Endometrium (tissue), 2 donors: ENCODE data around the gene UCN.
A peak's percentile ranks its signal among the peaks of the same experiment; 100 is the strongest.
"Not testable (repeated sequence)": the region's sequence is repeated elsewhere in the genome, so short reads cannot be mapped to it uniquely, and the experiment has no call there.

Experiments used
- FAIRE-seq: peaks from 2 replicates; lab custom pipeline; 2012; peaks lifted over from hg19 to GRCh38; lab: Jason Lieb, UNC
- donor health status: control.
- donor health status: control.

UCN gene, protein sequence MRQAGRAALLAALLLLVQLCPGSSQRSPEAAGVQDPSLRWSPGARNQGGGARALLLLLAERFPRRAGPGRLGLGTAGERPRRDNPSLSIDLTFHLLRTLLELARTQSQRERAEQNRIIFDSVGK

DNA sequence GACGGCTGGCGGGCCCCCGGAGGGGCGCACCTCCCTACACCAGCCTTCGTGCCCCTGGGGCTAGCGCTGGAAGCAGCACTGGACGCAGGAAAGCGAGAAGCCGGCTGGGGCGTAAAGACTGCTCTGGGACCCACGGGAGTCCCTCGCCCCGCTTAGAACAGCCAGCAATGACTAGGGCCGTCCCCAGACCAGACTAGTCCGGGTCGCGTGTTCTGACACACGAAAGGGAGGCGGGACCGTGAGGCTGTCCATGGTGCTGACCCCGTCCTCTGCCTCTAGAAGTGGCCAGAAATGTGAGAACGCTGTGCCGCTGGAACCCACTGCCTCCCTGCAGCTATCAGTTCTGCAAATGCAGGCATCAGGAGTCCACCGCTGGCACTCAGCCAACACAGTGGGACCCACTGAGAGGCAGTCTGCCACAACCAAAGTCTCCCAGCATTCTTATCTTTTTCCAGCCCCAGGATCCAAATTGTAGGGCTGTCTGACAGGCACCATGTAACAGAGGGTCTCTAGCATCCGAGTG is at the start of gene UCN:
Gene UCN, minus strand, starts transcription at position 87 of the 523 bp plus-strand sequence. CDS start 550 bp downstream, outside the sequence.
- FAIRE-seq = no peak

DNA sequence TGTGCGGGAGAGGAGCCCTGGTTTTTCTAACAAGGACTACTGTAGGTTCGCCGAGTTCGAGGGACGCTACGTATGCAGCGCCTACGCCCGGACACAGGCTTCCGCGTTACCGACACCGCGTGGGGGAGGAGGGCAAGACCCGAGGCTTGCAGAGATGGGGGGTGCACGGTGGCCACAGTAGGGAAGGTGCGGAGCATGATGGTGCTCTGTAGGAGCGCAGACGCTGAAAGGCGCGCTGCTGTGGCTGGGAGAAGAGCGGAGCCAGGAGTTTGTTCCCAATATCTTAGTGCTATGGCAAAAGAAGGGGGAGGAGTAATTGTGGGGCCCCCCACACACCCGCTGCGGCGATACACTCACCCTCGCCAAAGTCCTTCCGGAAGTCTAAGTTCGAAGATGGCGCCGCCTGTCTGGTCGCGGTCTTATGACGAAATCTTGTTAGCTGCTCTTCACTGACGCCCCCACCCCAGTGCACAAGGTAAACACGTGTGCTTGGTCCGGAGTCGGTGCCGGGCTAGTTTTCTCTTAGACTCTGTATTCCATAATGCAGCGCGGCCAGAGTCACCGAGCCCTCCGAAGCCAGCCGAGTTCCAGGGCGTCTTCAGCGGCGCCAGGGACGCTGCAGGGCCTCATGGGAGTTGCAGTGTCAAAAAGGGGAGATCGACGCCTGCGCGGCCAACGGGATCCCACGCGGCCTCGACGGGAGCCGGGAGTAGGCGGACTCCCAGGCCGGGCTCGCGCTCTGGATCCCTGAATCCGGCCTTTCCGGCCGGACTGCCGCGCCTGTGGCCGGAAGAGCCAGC is 48.3 kb upstream of the UCN start, which contains the start of gene GTF3C2:
Gene GTF3C2, minus strand, starts transcription at position 383 of the 800 bp plus-strand sequence. CDS start 13,210 bp downstream, outside the sequence.
- peak; percentile 21 for FAIRE-seq

DNA sequence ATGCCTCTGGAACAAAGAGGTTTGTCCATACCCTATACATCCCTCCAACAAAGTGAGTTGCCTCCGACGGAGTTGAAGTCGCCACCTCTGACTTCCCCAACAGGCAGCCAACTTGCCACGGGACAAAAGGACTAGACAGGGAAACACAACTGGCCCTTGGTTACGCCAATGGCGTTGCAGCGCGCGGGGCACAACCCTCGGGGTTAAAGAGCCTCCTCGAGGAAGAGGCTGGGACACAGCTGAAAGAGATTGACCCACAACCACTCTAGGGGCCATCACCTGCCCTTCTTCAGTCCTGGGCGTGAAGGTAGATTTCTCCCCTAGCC is 47.8 kb upstream of the UCN start:
- no peak for FAIRE-seq

DNA sequence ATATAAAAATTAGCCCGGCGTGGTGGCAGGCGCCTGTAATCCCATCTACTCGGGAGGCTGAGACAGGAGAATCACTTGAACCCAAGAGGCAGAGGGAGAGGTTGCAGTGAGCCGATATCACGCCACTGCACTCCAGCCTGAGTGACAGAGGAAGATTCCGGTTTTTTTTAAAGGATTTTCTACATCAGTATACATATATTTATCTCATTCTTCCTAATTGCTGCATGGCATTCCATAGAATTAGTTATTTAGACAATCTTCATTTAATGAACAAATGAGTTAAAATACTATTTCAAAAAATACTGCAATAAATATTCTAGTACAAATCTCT is 46.3 kb upstream of the UCN start:
- no peak for FAIRE-seq

DNA sequence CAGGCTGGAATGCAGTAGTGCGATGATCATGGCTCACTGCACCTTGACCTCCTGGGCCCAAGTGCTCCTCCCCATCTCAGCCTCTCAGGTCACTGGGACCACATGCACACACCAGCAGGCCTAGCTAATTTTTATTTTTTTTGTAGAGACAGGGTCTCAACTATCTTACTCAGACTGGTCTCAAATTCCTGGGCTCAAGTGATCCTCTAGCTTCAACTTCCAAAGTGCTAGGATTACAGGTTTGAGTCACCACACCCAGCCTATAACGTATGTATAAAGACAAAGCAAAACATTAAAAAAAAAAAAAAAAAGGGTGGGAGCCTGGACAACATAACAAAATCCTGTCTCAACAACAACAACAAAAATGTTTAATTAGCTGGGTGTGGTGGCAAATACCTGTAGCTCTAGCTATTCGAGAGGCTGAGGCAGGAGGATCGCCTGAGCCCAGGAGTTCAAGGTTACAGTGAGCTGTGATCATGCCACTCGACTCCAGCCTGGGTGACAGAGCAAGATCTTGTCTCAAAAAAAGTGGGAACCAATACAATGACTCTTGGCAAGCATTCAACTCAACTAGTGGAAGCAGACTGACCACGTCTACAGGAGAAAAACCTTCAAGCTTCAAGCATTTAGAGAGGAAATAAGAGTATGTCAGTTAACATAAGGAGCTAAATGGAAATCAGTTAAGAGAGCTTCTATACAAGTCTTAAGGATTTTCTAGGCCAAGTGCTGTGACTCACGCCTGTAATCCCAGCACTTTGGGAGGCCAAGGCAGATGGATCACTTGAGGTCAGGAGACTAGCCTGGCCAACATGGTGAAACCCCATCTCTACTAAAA is 45.7 kb upstream of the UCN start:
- FAIRE-seq = no peak

DNA sequence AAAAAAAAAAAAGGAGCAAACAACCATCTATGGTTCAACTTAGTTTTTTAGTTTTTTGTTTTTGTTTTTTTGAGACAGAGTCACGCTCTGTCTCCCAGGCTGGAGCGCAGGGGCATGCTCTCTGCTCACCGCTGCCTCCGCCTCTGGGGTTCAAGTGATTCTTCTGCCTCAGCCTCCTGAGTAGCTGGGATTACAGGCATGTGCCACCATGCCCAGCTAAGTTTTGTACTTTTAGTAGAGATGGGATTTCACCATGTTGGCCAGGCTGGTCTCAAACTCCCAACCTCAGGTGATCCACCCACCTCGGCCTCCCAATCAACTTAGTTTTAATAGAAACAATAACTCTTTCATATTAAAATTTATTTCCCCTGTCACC is 45.1 kb upstream of the UCN start:
- not testable (repeated sequence) for FAIRE-seq

DNA sequence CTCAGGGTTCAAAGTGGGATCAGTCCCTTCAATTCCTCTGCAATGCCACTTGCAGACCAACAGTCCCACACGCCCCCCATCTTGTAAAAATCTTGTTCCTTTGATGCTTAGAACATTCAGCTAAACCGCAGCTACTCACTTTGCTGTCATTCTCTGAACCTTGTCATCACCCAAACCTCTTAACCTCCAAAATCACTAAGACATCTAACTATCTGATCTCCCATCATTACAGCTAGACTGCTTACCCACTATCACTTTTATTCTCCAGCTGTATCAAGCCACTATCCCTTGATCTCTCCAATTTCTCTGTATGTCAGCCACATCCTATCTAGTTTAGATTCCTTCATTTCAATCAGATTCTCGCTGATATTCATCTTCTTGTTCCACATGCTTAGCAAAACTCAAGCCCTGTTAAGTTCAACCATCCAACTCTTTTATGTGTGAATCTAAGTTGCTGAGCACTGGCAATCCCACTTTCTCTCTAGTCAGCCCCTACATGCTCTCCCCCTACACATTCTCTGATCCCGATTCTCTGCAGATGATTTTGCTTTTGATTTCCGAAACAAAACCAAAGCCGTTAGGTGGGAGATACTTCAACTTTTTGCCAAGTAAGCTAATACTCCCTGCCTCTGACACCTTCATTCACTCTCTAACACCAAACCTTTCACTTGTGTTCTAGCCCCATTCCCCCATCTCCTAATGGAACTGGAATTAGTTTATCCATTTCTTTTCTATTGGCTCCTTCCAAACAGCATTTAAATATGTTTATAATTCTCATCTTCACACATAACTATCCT is 43.8 kb upstream of the UCN start:
- no peak for FAIRE-seq

DNA sequence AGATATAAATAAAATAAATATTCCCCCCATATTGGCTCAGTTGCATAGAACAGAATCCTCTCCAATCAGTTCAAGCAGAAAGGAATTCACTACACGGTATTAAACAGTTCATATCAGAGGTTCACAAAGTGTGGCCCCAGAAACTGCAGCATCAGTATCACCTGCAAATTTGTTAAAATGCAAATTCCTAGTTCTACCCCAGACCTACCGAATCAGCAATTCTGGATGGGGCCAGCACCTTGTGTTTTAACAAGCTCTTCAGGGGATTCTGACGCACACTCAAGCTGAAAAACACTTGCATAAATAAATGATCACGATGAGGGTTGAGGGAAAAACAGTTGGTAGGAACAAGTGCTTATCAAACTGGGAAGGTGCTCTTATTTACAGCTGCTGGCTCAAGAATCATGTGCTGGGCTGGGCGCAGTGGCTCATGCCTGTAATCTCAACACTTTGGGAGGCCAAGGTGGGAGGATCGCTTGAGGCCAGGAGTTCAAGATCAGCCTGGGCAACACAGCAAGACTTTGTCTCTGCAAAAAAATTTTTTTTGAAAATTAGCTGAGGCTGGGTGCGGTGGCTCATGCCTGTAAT is 42.0 kb upstream of the UCN start:
- no peak for FAIRE-seq

DNA sequence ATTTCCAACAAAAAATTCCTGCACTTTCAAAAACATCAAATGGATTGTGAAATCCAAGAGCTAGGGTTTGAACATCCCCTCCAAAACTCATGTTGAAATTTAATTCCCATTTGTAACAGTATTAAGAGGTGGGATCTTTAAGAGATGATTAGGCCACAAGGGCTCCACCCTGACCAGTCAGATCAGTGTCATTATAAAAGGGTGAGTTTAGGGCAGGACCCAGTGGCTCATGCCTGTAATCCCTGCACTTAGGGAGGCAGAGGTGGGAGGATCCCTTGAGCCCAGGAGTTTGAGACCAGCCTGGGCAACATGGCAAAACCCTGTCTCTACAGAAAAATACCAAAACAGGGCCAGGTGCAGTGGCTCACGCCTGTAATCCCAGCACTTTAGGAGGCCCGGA is 39.4 kb upstream of the UCN start:
- FAIRE-seq = no peak

DNA sequence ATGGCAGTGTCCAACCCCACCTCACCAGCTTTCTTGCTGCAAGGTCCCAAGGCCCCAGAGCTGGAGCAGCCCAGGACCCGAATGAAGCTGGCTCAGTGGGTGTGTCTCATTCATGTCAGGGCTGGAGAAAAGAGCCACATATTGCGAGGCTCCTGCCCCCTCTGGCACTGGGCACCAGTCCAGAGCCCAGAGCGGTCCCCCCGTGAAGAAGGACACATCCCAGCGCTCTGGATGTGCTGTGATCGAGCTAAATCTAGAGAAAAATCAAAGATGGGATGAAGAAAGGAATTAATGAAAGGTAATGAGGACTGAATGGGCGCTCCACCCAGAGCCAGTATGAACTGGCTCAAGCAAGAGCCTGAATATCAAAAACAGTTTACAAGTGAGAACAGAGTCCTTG is 27.9 kb upstream of the UCN start:
- no peak for FAIRE-seq

DNA sequence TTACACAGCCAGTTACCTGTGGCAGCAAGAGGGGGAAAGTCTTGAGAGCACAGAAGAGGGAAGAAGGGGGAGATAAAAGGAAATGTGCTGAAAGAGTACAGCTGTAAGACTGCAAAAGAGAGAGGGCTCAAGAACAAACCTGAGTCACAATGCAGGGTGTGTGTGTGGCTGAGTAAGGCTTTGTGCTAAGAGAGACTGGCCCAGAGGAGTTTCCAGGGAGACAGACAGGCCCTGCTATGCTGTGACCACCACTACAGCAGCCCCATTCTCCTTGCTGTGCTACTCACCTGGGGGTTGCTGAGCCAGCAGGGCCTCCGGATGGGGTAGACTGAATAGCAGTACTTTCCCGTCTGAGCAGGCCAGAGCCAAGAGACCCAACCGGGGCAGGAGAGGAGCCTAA is 27.1 kb upstream of the UCN start:
- no peak for FAIRE-seq

DNA sequence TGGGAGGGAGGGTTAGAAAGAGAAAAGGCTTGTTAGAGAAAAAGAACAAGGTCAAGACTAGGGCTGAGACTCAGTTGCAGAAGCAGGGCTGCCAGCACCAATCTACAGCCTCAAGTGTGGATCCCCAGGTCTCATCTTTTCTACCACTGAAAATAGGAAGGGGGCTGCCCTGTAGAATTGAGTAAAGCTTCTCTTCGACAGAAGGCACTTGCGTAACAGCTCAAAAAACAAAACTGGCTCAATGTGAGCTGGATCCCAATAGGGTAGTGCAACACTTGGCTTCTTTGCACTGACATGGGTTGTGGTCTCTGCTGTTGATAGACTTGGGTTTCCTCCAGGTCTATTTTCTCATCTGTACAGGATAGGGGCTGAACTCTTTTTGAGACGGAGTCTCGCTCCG is 16.5 kb upstream of the UCN start:
- no peak for FAIRE-seq

DNA sequence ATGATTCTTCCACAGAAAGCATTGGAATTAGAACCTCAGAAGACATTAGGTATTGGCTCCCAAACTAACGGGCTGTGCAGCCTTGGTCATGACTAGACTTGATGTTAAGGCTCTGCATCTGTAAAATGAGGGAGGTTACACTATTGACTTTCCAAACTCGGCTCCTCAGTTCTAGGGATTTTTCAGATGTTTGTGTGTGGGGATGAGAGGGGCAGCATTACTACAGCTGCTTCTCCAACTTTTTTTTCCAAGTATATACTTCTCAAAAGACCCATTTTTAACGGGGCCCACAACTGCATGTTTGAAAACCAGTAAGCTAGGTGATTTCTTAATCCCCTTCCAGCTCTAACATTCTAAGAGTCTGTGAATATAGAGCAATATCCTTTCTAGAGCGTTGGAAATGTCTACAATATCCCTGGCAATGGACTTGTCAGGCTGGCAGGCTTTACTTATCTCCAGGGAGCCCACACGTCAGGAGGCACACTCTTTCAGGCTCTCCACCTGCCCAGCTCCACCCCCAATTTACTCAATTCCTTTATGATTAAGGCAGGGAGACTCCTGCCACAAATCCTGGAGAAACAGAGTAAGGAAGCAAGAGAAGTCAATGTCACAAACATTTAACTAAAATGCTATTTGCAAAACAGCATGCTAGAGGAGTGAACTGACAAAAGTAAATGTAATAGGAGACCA is 15.5 kb upstream of the UCN start:
- FAIRE-seq = no peak

DNA sequence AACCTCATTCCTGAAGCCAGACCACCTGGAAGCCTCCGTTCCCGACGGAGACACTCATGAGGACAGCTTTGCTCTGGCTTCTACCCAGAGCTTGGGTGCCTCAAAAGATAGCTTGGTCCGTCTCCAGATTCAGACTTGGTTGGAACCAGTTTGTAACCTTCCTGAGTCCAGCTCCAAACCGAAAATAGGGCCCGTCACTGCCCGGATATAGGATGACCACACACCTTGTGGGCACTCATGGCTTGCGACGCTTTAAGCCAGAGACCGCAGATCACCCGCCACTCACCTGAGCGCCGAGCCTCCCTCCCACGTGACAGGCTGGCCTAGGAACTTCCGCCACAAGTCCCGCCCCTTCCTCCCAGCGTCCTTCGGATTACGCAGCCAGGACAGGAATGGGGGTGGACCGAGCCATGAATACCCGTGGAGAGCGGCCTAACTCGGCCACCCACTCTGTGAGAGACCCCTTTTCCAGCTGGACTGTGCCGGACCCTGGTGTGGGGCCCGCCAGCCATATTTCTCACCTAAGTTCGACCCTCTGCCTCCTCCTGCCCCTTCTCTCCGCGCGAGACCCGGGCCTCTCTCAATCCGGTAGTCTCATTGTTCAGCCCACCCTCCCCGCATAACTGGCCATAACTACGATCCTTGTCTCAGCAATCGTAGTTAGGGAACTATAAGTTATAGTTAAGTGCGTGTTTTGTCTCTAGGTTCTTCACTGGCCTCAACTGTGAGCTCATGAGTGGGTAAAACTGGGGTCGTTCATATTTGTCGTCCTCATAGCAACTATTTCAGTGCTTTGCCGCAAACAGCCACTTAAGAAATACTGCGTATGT is 14.7 kb upstream of the UCN start, which contains the start of gene MPV17:
Gene MPV17, minus strand, starts transcription at position 332 of the 830 bp plus-strand sequence. CDS start 580 bp downstream, outside the sequence.
- no peak for FAIRE-seq

DNA sequence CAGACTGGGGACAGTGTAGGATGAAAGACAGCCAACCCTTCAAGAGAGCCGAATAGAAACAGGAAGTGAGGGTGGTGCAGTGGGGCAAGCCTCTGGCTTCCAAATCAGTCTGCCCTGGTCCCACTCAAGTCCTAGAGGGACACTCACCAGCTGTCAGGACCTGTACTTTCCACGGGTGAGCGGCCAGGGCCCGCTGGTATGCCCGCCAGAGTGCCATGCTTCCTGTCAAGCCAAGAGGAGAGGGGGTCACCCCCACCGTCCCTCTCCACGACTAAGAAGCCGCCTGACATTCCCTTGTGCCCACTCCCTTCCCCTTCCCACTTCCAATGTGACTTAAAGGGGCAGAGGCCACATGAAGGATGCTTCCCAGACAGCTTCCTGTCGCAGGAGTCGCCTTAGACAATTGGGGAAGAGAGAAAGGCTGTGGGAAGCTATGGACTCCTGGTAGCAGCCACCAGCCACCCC is 14.1 kb upstream of the UCN start:
- FAIRE-seq = no peak

DNA sequence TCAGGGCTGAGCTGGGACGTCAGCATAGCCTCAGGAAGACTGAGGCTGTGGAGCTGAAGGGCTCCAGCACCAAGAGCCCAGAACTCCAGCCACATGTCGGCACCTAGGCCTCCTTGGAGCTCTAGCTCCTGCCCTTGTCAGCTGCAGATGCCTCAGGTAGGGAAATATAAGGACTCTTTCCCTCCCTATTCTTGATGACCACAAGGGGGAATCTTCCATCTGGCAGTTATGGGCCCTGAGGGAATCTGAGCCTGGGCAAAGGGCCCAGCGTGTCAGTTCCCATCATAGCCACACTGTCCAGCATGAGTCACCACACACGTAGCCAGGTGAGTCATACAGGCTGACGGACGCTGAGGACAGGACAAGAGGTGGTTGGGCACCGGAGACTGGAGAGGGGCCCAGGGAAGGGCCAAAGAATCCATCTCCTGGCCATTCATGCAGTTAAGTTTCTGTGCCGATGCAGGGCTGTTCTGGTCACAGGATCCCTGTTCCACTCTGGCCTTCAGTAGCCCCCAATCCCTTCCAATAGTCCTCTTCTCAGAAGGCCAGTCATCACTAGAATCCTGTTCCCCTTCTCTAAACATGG is 12.8 kb upstream of the UCN start:
- no peak for FAIRE-seq

DNA sequence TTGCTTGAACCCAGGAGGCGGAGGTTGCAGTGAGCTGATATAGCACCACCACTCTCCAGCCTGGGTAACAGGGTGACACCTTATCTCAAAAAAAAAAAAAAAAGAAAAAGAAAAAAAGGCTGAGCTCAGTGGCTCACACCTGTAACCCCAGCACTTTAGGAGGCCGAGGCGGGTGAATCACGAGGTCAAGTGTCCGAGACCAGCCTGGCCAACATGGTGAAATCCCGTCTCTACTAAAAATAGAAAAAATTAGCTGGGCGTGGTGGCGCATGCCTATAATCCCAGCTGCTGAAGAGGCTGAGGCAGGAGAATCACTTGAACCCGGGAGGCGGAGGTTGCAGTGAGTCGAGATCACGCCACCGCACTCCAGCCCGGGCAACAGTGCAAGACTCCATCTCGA is 11.6 kb upstream of the UCN start:
- not testable (repeated sequence) for FAIRE-seq

DNA sequence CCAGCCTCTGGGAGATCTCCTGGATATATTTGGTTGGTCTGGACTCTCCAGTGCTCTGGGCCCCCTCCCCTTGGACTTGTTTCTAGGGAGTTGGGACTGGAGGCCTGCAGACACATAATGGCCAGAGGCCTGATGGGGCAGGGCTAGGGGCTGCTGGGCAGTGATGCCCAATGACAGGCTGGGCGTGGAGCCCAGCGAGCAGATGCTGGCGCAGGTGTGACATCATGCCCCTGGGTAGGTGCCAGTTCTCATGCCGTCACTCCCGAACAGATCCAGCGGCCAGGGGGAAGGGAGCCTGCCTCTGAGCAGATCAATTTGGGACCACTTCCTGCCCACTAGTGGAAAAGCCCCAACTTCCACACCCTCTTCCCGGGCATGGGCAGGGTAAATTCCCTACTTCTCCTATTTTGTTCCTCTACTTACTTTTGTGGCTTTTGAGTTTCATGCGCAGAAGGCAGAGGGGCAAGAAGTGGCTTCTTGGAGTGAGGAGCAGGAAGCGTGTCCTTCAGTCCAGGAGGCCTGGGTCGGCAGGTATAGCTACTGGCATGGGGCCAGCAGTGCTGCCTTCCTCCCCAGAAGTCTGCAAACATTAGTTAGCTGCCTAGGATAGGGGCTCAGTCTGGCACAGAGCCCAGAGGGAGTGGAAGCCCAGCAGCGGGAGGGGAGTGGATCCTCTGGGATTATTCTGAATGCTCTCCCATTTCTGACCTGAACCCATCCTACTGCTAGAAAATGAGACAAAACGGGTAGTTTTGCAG is 8.6 kb upstream of the UCN start:
- FAIRE-seq = no peak

DNA sequence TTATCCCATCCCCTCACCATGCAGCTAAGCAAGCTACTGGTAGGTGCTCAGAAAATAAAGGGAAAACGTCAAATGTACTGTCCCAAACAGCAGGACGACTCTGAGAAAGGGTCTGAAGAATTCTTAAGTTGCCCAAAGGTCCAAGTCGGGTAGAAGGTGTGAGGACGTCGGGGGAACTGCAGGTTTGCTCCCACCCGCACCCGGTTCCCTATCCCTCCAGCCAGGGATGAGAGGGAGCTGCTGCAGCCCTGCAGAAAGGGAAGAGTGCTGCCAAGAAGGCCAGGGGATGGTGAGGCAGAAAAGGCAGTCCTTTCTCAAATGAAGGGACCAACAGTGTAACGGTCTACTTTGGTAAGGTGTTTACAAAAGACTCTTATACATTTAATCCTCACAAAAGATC is 6.9 kb upstream of the UCN start:
- FAIRE-seq = no peak
